DND-41 (cell line): ENCODE data around the gene POU2AF1.

Experiments
- ATAC-seq: fragments of 200-7000 bp; cut with Tn5 transposase; 3 replicates; pipeline ENCODE4 v1.9.1; 2021; ENCODE audit warnings: low read depth; ENCODE audit not compliant: insufficient read depth
- DNase-seq: peaks from one replicate; pipeline ENCODE4 v3.0.0-alpha.2; 2020
- H2AFZ ChIP-seq: 2 replicates; pipeline ENCODE4 v1.6.0; 2012; ENCODE audit warnings: low read depth, low read length
- H3K27ac ChIP-seq: 2 replicates; pipeline ENCODE4 v1.5.1; 2012; ENCODE audit warnings: low read length, inconsistent platforms
- H3K27me3 ChIP-seq: fragments of 200-600 bp; sonication (generic); 2 replicates; pipeline ENCODE4 v1.6.0; 2012; ENCODE audit warnings: low read length, mild to moderate bottlenecking, inconsistent platforms; ENCODE audit not compliant: insufficient read depth, poor library complexity
- H3K36me3 ChIP-seq: 2 replicates; pipeline ENCODE4 v1.5.1; 2012; ENCODE audit warnings: low read length, inconsistent platforms; ENCODE audit not compliant: insufficient read depth
- H3K4me1 ChIP-seq: 2 replicates; pipeline ENCODE4 v1.5.1; 2012; ENCODE audit warnings: mild to moderate bottlenecking, low read length; ENCODE audit not compliant: insufficient read depth
- H3K4me2 ChIP-seq: 2 replicates; pipeline ENCODE4 v1.6.0; 2012; ENCODE audit warnings: mild to moderate bottlenecking, moderate library complexity, low read length, inconsistent platforms; ENCODE audit not compliant: insufficient read depth
- H3K4me3 ChIP-seq, 2 experiments: fragments of 200-600 bp in 1 of 2; shearing (Covaris generic) in 1 of 2; 2 replicates each; pipeline ENCODE4 v1.5.1; 2012 to 2016; ENCODE audit warnings: inconsistent platforms in 2 of 2, low read length in 2 of 2, mild to moderate bottlenecking in 2 of 2, low read depth in 1 of 2, moderate library complexity in 1 of 2
- H3K79me2 ChIP-seq: 2 replicates; pipeline ENCODE4 v1.6.0; 2012; ENCODE audit warnings: low read length, inconsistent platforms; ENCODE audit not compliant: insufficient read depth
- H3K9ac ChIP-seq: 2 replicates; pipeline ENCODE4 v1.6.0; 2012; ENCODE audit warnings: low read depth, mild to moderate bottlenecking, inconsistent platforms, low read length, moderate library complexity
- H3K9me3 ChIP-seq: 2 replicates; pipeline ENCODE4 v1.5.1; 2012; ENCODE audit warnings: low read length, moderate library complexity, mild to moderate bottlenecking, inconsistent platforms; ENCODE audit not compliant: insufficient read depth, severe bottlenecking
- H4K20me1 ChIP-seq: 2 replicates; pipeline ENCODE4 v1.6.0; 2012; ENCODE audit warnings: low read length; ENCODE audit not compliant: insufficient read depth
- CTCF ChIP-seq: IDR thresholded peaks from 2 replicates; pipeline ENCODE4 v1.5.1; 2012; ENCODE audit warnings: borderline replicate concordance, low read length, moderate library complexity, mild to moderate bottlenecking; ENCODE audit not compliant: poor library complexity, severe bottlenecking; ENCODE audit errors: extremely low read depth
- EZH2 ChIP-seq: IDR thresholded peaks from 3 replicates; pipeline ENCODE4 v1.6.1; 2012; ENCODE audit warnings: borderline replicate concordance, low read depth, mild to moderate bottlenecking, moderate library complexity, low read length, inconsistent platforms; ENCODE audit not compliant: severe bottlenecking

The POU2AF1 gene

DNA sequence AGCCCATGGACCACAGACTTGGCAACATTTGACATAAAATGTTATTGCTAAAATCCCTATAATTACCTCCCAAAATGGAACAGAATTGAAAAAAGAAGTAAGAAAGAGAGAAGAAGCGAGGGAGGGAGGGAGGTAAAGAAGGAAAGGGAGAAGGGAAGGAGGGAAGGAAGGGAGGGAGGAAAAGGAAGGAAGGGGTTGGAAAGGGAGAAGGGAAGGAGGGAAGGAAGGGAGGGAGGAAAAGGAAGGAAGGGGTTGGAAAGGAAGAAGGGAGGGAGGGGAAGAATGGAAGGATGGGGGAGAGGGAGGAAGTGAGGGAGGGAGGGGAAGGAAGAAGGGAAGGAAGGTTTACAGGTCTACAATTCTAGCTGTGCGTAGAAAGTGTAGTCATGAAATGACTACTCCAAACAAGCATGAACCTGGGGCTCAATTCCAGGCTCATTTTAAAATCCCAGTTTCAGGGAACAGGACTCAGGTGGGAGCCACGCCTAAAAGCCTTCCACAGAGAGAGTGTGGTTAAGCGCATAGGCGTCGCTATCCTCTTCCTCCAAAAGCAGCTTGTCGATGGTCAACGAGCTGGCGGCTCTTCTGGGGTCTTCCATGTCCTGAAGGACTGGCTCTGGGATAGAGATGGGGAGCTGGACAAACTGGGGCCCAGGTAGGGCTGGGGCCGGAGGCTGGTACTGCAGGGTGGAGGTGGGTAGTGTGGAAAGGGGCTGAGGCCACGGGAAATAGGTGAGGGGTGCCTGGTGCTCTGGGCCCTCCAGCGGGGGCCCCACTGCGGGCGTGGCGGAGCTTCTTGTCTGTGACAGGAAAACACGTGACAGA lies 25.1 kb downstream of the POU2AF1 start:
- no peaks in the 10 kb centered on the region for H3K9me3 ChIP-seq
- no peaks in the 10 kb centered on the region; the same call in 1 of the 2 replicates for H3K36me3 ChIP-seq
- H2AFZ ChIP-seq: no peak overlapping the region
- no peak for DNase-seq
- TF ChIP-seq EZH2 (no peak), CTCF (no peak)
- no peak for ATAC-seq
- H3K4me2 ChIP-seq: no peak overlapping the region
- no peaks in the 10 kb centered on the region for H3K27me3 ChIP-seq
- H3K79me2 ChIP-seq: no peaks in the 10 kb centered on the region
- H4K20me1 ChIP-seq: no peaks in the 10 kb centered on the region
- H3K4me1 ChIP-seq: no peaks in the 10 kb centered on the region
- H3K9ac ChIP-seq: no peak overlapping the region
- no peak overlapping the region for H3K4me3 ChIP-seq
- H3K27ac ChIP-seq: no peak overlapping the region

DNA sequence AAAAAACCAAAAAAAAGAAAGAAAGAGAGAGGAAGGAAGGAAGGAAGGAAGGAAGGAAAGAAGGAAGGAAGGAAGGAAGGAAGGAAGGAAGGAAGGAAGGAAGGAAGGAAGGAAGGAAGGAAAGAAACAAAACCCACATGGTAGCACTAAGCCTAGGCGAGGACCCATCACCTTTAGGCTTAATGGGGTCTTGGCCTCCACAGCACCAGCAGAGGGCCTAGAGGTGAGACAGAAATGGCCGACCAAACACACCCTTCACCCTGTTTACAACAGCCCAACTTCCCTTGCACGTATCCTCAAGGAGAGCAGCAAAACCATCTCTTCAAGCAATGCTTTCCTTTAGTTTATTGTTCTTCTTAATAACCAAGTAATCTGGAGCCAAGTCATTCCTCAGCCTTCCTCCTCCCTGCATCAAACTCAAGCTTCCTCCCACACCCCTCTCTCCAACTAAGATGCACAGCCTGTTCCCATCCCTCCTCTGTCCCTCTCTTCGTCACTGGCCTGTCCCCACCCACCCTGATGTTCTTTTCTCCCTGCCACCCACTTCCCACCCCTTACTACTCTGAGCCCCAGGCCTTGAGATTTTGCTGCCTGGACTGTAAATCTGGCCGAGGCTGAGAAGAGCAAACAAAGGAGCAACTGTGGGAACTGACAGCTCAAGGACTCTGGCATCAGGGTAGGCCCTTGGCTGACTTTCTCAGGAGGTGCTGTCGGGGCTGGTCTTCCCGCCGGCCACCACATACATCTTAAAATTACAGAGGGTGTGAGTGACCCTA lies 26.0 kb downstream of the POU2AF1 start:
- no peak for TF ChIP-seq EZH2
- no peak for TF ChIP-seq CTCF
- DNase-seq: no peak
- Histone ChIP-seq H3K4me2 (no peak overlapping the region), H3K9ac (no peak overlapping the region), H3K27ac (no peak overlapping the region), H3K9me3 (no peaks in the 10 kb centered on the region), H3K79me2 (no peaks in the 10 kb centered on the region), H4K20me1 (no peaks in the 10 kb centered on the region), H3K27me3 (no peaks in the 10 kb centered on the region), H2AFZ (no peak overlapping the region), H3K4me1 (no peaks in the 10 kb centered on the region), H3K4me3 (no peak overlapping the region), H3K36me3 (no peaks in the 10 kb centered on the region; the same call in 1 of the 2 replicates)
- no peak for ATAC-seq

DNA sequence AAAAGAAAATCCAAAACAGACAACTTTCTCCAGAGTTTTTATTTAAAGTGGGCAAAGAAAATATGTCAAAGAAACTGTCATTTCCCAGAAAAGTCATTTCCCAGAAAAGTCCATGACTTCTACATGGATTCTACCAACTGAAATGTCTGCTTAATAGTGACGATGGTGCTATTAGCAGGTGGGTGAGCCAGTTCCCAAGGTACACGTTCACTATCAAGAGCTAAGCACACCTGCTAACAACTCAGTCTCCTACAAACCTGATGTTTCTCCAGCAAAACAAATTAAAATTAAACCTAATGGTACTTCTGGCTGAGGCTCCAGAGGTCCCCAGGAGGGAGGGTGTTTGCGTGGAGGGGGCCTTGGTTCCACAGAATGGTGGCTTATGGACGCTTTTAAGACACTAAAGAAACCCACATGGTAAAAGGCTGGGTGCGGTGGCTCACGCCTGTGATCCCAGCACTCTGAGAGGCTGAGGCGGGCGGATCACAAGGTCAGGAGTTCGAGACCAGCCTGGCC lies 26.8 kb downstream of the POU2AF1 start:
- TF ChIP-seq CTCF (no peak), EZH2 (no peak)
- H3K27me3 ChIP-seq: no peaks in the 10 kb centered on the region
- ATAC-seq: no peak
- DNase-seq: no peak
- no peaks in the 10 kb centered on the region for H3K79me2 ChIP-seq
- H3K27ac ChIP-seq: no peak overlapping the region
- H3K4me1 ChIP-seq: no peaks in the 10 kb centered on the region
- no peak overlapping the region for H2AFZ ChIP-seq
- no peaks in the 10 kb centered on the region for H3K9me3 ChIP-seq
- no peaks in the 10 kb centered on the region for H4K20me1 ChIP-seq
- no peak overlapping the region for H3K4me3 ChIP-seq
- no peak overlapping the region for H3K9ac ChIP-seq
- no peak overlapping the region for H3K4me2 ChIP-seq
- no peaks in the 10 kb centered on the region; the same call in 1 of the 2 replicates for H3K36me3 ChIP-seq
